GM12891 (cell line): ENCODE data around the gene NT5C3B.

Experiments
- POLR2A ChIP-seq: IDR thresholded peaks from 2 replicates; pipeline ENCODE4 v1.6.1; 2011; ENCODE audit warnings: low read depth, low read length, control low read depth
- POLR2AphosphoS5 ChIP-seq: IDR thresholded peaks from 2 replicates; pipeline ENCODE4 v1.6.1; 2011; ENCODE audit warnings: low read depth, low read length, control low read depth

DNA sequence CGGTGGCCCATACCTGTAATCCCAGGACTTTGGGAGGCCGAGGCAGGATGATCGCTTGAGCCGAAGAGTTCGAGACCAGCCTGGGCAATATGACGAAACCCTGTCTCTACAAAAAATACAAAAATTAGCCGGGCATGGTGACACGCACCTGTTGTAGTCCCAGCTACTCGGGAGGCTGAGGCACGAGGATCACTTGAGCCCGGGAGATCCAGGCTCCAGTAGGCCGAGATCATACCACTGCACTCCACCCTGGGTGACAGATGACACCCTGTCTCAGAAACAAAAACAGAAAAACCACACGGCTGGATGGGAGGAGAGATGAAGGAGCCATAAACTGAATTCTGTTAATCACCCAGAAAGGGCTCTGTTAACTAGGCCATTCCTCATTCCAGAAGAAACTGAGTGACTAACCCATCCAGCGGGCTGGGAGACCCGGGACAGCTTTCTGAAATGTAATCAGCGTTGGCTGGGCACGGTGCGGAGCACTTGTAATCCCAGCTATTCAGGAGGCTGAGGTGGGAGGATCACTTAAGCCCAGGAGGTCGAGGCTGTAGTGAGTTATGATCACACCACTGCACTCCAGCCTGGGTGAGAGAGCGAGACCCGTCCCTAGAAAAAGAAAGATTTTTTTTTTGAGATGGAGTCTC is 641 bp upstream of the NT5C3B start:
- TF ChIP-seq POLR2A (no peak), POLR2AphosphoS5 (no peak)
